NOMO-1 (cell line): Measurements from ENCODE around the gene KIAA1549.

ENCODE experiments used
- DNase-seq, 2 experiments: peaks; one replicate each; lab custom pipeline; 2025; ENCODE audit not compliant: unreplicated experiment in 2 of 2; lab: John Stamatoyannopoulos, UW

Gene KIAA1549

GRCh38 chr7:138886501-138886917 is 94.7 kb downstream of the KIAA1549 start:
- DNase-seq = peak; percentile 9 to 66

GRCh38 chr7:138885383-138886147 is 95.6 kb downstream of the KIAA1549 start:
- DNase-seq = no peak

GRCh38 chr7:138882249-138882648 is 98.9 kb downstream of the KIAA1549 start:
- no peak for DNase-seq

GRCh38 chr7:138881579-138882188 is 99.5 kb downstream of the KIAA1549 start:
- DNase-seq = no peak

- no peak for DNase-seq
Measured at GRCh38 chr7:138880881-138881578, 100.2 kb downstream of the KIAA1549 start.

- no peak for DNase-seq
Measured at GRCh38 chr7:138879356-138879755, 101.8 kb downstream of the KIAA1549 start.

- no peak for DNase-seq
Measured at GRCh38 chr7:138878856-138879255, 102.3 kb downstream of the KIAA1549 start.

- DNase-seq = no peak
Measured at GRCh38 chr7:138878051-138878450, 103.1 kb downstream of the KIAA1549 start.

GRCh38 chr7:138876326-138876725 is 104.9 kb downstream of the KIAA1549 start:
- DNase-seq = no peak

- DNase-seq = no peak
Measured at GRCh38 chr7:138875794-138876193, 105.4 kb downstream of the KIAA1549 start.

- DNase-seq = no peak
Measured at GRCh38 chr7:138873220-138873892, 107.8 kb downstream of the KIAA1549 start.

- DNase-seq = no peak
Measured at GRCh38 chr7:138872576-138872975, 108.6 kb downstream of the KIAA1549 start.

- DNase-seq = no peak
Measured at GRCh38 chr7:138871814-138872090, 109.4 kb downstream of the KIAA1549 start.

GRCh38 chr7:138871065-138871813 is 110.0 kb downstream of the KIAA1549 start:
- no peak for DNase-seq

- no peak for DNase-seq
Measured at GRCh38 chr7:138869353-138869752, 111.8 kb downstream of the KIAA1549 start.

- DNase-seq = no peak
Measured at GRCh38 chr7:138868711-138869110, 112.5 kb downstream of the KIAA1549 start.

- no peak for DNase-seq
Measured at GRCh38 chr7:138867744-138868143, 113.4 kb downstream of the KIAA1549 start.

GRCh38 chr7:138866353-138866752 is 114.8 kb downstream of the KIAA1549 start:
- no peak for DNase-seq

GRCh38 chr7:138865843-138866242 is 115.3 kb downstream of the KIAA1549 start:
- DNase-seq = peak; percentile 34 to 42

- DNase-seq = peak; percentile 26 to 56
Measured at GRCh38 chr7:138864667-138865066, 116.5 kb downstream of the KIAA1549 start.

- DNase-seq = no peak
Measured at GRCh38 chr7:138863931-138864330, 117.3 kb downstream of the KIAA1549 start.
